Ectodermal cell (in vitro differentiated cells): Measurements from ENCODE around the gene NDUFS3.

Experiments
- H3K27ac ChIP-seq: 2 replicates; pipeline ENCODE4 v1.7.0; 2013; ENCODE audit warnings: mild to moderate bottlenecking, low read depth, low read length; ENCODE audit not compliant: insufficient read depth, poor library complexity, severe bottlenecking
- H3K27me3 ChIP-seq: 2 replicates; pipeline ENCODE4 v1.7.0; 2013; ENCODE audit warnings: mild to moderate bottlenecking, low read length; ENCODE audit not compliant: insufficient read depth, control insufficient read depth, poor library complexity, severe bottlenecking
- H3K36me3 ChIP-seq: one replicate; pipeline ENCODE4 v1.7.0; 2013; ENCODE audit warnings: low read length; ENCODE audit not compliant: control insufficient read depth, insufficient read depth
- H3K4me1 ChIP-seq: one replicate; pipeline ENCODE4 v1.7.0; 2013; ENCODE audit warnings: low read length; ENCODE audit not compliant: control insufficient read depth, insufficient read depth
- H3K4me3 ChIP-seq: 2 replicates; pipeline ENCODE4 v1.7.0; 2013; ENCODE audit warnings: low read depth, low read length, control low read depth; ENCODE audit not compliant: insufficient read depth
- H3K9me3 ChIP-seq: 2 replicates; pipeline ENCODE4 v1.7.0; 2013; ENCODE audit warnings: mild to moderate bottlenecking, low read length, moderate library complexity; ENCODE audit not compliant: control insufficient read depth
- WGBS, 2 experiments: methylation state at CpG; one replicate each; pipeline ENCODE4 v1.1.7; 2013; ENCODE audit warnings: missing lambda C conversion rate in 2 of 2; 5-methylcytosine and 5-hydroxymethylcytosine counted together

NDUFS3 gene

GRCh38 chr11:47589977-47590861 is 11.3 kb downstream of the NDUFS3 start:
- Histone ChIP-seq H3K27ac (no peak overlapping the region), H3K9me3 (no peaks in the 10 kb centered on the region), H3K4me1 (peaks cover 9% of the 10 kb centered on the region), H3K4me3 (no peak overlapping the region), H3K36me3 (no peaks in the 10 kb centered on the region), H3K27me3 (peaks cover 34% of the 10 kb centered on the region)
- WGBS, 2 experiments = 96 to 97% methylated on average over 122 of the region's 122 CpGs

DNA sequence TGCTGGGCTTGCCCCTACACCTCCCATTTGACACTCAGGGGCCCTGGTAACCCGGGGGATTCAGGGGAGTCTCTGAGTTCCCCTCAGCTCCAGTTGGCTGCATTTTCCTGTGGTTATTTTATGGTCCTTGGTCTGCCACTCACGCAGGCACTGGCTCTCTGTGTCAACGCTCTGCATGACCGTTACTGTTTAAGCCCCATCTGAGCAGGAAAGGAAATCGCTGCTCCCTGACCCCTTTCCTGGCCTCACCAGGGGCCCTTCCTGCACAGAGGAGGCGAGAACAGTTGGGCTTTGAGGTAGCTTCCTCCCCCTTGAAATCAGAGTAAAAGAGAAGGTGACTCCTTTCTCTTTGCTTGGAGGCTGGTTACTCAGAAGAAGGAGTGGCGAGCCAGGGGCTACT is 12.9 kb downstream of the NDUFS3 start:
- no peak overlapping the region for H3K27ac ChIP-seq
- H3K9me3 ChIP-seq = no peaks in the 10 kb centered on the region
- no peaks in the 10 kb centered on the region for H3K36me3 ChIP-seq
- H3K27me3 ChIP-seq = peaks cover 39% of the 10 kb centered on the region
- WGBS, 2 experiments = 49 to 56% methylated on average over 7 of the region's 7 CpGs
- H3K4me3 ChIP-seq = no peak overlapping the region
- H3K4me1 ChIP-seq = peaks cover 9% of the 10 kb centered on the region

DNA sequence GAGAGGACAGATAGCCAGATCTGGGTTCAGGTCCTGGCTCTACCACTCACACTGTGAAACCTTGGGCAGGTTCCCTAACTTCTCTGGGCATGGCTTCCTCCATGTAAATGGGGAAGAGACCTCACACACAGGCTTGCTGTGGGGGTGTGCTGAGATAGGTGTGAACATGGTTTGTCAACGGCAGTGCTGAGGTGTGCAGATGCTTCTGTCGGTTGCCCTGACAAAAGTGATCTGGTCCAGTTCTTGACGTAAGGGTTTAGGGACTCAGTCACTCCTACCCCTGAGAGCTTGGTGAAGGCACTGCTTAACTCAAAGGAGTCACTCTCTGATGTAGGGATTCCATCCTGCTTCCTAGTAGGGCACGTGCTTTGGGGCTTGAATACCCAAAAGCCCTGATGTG is 13.4 kb downstream of the NDUFS3 start:
- H3K27me3 ChIP-seq = peaks cover 39% of the 10 kb centered on the region
- no peak overlapping the region for H3K27ac ChIP-seq
- no peaks in the 10 kb centered on the region for H3K36me3 ChIP-seq
- 78% methylated on average over 4 of the region's 4 CpGs for WGBS, 2 experiments
- H3K4me3 ChIP-seq = no peak overlapping the region
- peaks cover 9% of the 10 kb centered on the region for H3K4me1 ChIP-seq
- no peaks in the 10 kb centered on the region for H3K9me3 ChIP-seq

DNA sequence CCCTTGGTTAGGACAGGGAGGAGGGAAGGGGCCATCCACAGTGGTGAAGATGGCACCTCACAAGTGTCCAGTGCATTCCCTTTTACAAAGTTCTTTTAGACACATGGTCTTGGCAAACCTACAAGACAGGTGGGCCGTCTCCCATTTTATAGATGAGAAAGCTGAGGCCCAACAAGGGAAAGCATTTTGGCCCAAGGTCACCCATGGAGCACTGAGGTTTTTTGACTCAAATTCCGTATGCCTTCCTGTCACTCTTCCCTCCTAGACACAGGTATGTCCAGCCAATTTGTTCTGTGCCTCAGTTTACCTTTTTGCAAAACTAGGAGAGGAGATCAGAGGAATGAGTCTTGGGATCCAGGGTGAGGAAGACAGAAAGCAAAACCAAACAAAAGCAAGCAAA is 14.1 kb downstream of the NDUFS3 start:
- 68 to 95% methylated on average over 2 of the region's 2 CpGs for WGBS, 2 experiments
- Histone ChIP-seq H3K9me3 (no peaks in the 10 kb centered on the region), H3K4me1 (peaks cover 9% of the 10 kb centered on the region), H3K36me3 (no peaks in the 10 kb centered on the region), H3K27ac (no peak overlapping the region), H3K27me3 (peaks cover 39% of the 10 kb centered on the region), H3K4me3 (peak overlapping the region; percentile 63)

DNA sequence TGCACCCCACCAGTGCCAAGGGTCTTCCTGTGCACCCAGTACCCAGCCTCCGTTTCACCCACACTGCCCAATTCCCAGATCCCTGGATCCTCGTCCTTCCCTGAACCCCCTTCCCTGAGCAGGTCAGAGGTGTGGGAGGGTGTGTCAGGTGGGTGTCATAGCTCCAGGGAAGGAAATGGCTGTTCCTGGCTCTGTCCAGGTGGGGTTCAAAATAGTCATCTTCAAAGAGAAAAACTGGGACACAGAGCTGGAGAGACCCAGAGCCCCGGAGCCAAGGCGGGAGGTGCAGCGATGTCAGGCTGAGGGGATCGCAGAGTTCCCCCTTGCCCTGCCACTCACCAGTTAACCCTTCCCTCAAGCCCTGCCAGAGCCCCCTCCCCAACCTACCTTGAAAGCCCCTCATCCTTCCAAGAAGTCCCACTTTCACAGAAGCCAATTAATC is 14.6 kb downstream of the NDUFS3 start:
- Histone ChIP-seq H3K36me3 (no peaks in the 10 kb centered on the region), H3K4me3 (peak overlapping the region; percentile 63), H3K27me3 (peaks cover 39% of the 10 kb centered on the region), H3K4me1 (peaks cover 9% of the 10 kb centered on the region), H3K9me3 (no peaks in the 10 kb centered on the region), H3K27ac (no peak overlapping the region)
- WGBS, 2 experiments = 4 to 5% methylated on average over 4 to 6 of the region's 6 CpGs

GRCh38 chr11:47593934-47594855 is 15.3 kb downstream of the NDUFS3 start, which contains the start of gene C1QTNF4:
C1QTNF4 (minus strand) TSS chr11:47594411; CDS start chr11:47590810, 3,601 bp downstream.
- peaks cover 39% of the 10 kb centered on the region for H3K27me3 ChIP-seq
- 2% methylated on average over 48 of the region's 48 CpGs for WGBS, 2 experiments
- H3K9me3 ChIP-seq = no peaks in the 10 kb centered on the region
- H3K36me3 ChIP-seq = no peaks in the 10 kb centered on the region
- H3K4me3 ChIP-seq = peak within 1 kb of the TSS; percentile 63
- no peak within 1 kb of the TSS for H3K27ac ChIP-seq
- H3K4me1 ChIP-seq = peaks cover 9% of the 10 kb centered on the region

DNA sequence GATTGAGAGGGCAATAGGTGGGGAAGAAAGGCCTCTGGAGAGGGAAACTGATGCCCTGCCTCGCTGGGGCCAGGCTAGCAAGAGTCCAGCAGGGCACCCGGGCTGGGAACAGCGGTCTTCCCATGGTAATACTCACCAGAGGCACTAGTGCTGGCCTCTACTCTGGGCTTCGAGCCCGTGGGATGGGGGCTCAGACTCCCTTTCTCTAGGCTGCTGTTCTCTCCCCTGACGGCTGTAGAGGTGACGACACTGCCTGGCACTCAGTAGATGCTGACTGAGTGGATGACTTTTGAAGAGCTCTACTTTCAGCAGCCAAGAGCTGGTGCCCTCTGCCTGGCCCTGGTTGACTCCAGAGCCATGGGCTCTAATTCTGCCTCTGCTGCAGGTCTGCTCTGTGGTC is 16.2 kb downstream of the NDUFS3 start:
- H3K4me1 ChIP-seq = peaks cover 15% of the 10 kb centered on the region
- no peaks in the 10 kb centered on the region for H3K36me3 ChIP-seq
- no peak overlapping the region for H3K27ac ChIP-seq
- WGBS, 2 experiments = 69 to 73% methylated on average over 7 of the region's 7 CpGs
- H3K4me3 ChIP-seq = no peak overlapping the region
- H3K9me3 ChIP-seq = no peaks in the 10 kb centered on the region
- peaks cover 39% of the 10 kb centered on the region for H3K27me3 ChIP-seq

GRCh38 chr11:47595967-47596366 is 17.1 kb downstream of the NDUFS3 start:
- no peak overlapping the region for H3K4me3 ChIP-seq
- no peak overlapping the region for H3K27ac ChIP-seq
- 93 to 100% methylated on average over 1 of the region's 1 CpG for WGBS, 2 experiments
- H3K27me3 ChIP-seq = peaks cover 39% of the 10 kb centered on the region
- H3K9me3 ChIP-seq = no peaks in the 10 kb centered on the region
- H3K36me3 ChIP-seq = no peaks in the 10 kb centered on the region
- H3K4me1 ChIP-seq = peaks cover 15% of the 10 kb centered on the region

DNA sequence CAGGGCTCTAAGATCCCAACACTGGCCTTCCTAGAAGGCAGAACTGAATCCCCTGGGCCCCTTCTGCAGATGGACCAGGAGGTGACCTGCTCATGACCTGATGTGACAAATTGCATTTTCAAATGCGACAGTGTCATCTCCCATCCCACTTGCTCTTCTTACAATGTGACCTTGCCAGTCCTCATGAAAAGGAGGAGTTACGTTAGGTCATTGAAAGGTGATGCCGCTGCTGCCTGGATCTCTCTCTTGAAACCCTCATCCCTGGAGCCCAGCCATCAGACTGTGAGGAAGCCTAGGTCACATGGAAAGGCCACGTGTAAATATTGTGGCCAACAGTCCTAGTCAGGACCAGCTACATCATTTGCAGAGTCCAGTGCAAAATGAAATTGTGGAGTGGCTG is 21.0 kb downstream of the NDUFS3 start:
- H3K27me3 ChIP-seq = peaks cover 8% of the 10 kb centered on the region
- no peak overlapping the region for H3K27ac ChIP-seq
- 87 to 89% methylated on average over 4 of the region's 4 CpGs for WGBS, 2 experiments
- no peak overlapping the region for H3K4me3 ChIP-seq
- H3K4me1 ChIP-seq = peaks cover 7% of the 10 kb centered on the region
- H3K9me3 ChIP-seq = no peaks in the 10 kb centered on the region
- no peaks in the 10 kb centered on the region for H3K36me3 ChIP-seq

DNA sequence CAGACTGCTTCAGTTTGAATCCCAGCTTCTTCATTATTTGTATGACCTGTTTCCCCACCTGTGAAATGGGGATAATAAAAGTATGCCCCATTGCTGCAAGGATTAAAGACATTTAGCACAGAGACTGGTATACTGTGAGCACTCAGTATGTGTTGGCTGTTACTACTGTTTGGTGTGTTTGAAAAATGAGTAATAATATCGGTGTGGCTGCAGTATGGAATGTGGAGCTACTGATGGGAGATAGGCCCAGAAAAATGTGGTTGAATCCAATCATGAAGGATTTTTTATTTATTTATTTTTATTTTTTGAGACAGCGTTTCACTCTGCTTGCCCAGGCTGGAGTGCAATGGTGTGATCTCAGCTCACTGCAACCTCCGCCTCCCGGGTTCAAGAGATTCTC is 24.4 kb downstream of the NDUFS3 start:
- WGBS, 2 experiments = 94 to 99% methylated on average over 4 of the region's 4 CpGs
- H3K27ac ChIP-seq = no peak overlapping the region
- H3K4me3 ChIP-seq = no peak overlapping the region
- H3K4me1 ChIP-seq = peaks cover 5% of the 10 kb centered on the region
- H3K27me3 ChIP-seq = no peaks in the 10 kb centered on the region
- H3K36me3 ChIP-seq = no peaks in the 10 kb centered on the region
- no peaks in the 10 kb centered on the region for H3K9me3 ChIP-seq
